Activated CD8-positive, alpha-beta T cell treated with anti-CD3 and anti-CD28 coated beads for 36 hours (primary cell): ENCODE results near the gene SNRPD2. TPM values are rescaled to one million over a fixed set of nuclear protein-coding genes. Genes with fewer than 3 reads are reported as not detected.
"Not testable (repeated sequence)": the region's sequence is repeated elsewhere in the genome, so short reads cannot be mapped to it uniquely, and the experiment has no call there.

ENCODE experiments used
- ATAC-seq: fragments of 200-7000 bp; cut with Tn5 transposase; one replicate; pipeline ENCODE4 v1.10.0; 2021; ENCODE audit warnings: mild to moderate bottlenecking, moderate library complexity
- CTCF ChIA-PET: fragments of 350-600 bp; sonication (Branson Sonifier 250); formaldehyde crosslinking; loops from one replicate; lab custom pipeline; 2021; ENCODE audit warnings: antibody characterized with exemption; lab: Charles Lee
- POLR2A ChIA-PET: fragments of 350-600 bp; sonication (Branson Sonifier 250); formaldehyde crosslinking; loops from one replicate; lab custom pipeline; 2021; ENCODE audit warnings: antibody characterized with exemption; lab: Charles Lee
- DNase-seq: peaks from one replicate; pipeline ENCODE4 v3.0.0-alpha.2; 2020
- H3K27ac Mint-ChIP-seq: one replicate; pipeline ENCODE4 v1.8.0; 2021; ENCODE audit warnings: mild to moderate bottlenecking, mixed read lengths
- H3K27me3 Mint-ChIP-seq: one replicate; pipeline ENCODE4 v1.8.0; 2021; ENCODE audit warnings: mixed read lengths
- H3K36me3 Mint-ChIP-seq: one replicate; pipeline ENCODE4 v1.8.0; 2021; ENCODE audit warnings: low read depth, mixed read lengths
- H3K4me1 Mint-ChIP-seq: one replicate; pipeline ENCODE4 v1.8.0; 2021; ENCODE audit warnings: low read depth, mixed read lengths
- H3K4me3 Mint-ChIP-seq: one replicate; pipeline ENCODE4 v1.8.0; 2021; ENCODE audit warnings: mild to moderate bottlenecking, moderate library complexity, mixed read lengths
- H3K9me3 Mint-ChIP-seq: one replicate; pipeline ENCODE4 v1.8.0; 2021; ENCODE audit warnings: mixed read lengths
- CTCF ChIP-seq: fragments of 200-600 bp; IDR thresholded peaks from one replicate; pipeline ENCODE4 v1.8.0; 2022; ENCODE audit warnings: antibody characterized with exemption, mild to moderate bottlenecking
- intact Hi-C: fragments of 100-400 bp; cut with micrococcal nuclease; formaldehyde crosslinking; loops from one replicate; pipeline ENCODE4 v1.10.0; 2022
- total RNA-seq, 2 experiments: library from RNA; stranded (reverse); gene quantifications; one replicate each; pipeline ENCODE4 v1.2.3, GENCODE V29; 2021

SNRPD2 gene
- total RNA-seq, 2 experiments from 2014 or later, result 918 to 967 TPM

GRCh38 chr19:45701676-45702075 is 9.9 kb upstream of the SNRPD2 start:
- no peak for DNase-seq
- Mint-ChIP-seq H3K27me3 (no peaks in the 10 kb centered on the region), H3K27ac (no peak overlapping the region), H3K4me3 (no peak overlapping the region), H3K36me3 (peaks cover 38% of the 10 kb centered on the region), H3K9me3 (no peaks in the 10 kb centered on the region), H3K4me1 (peaks cover 7% of the 10 kb centered on the region)
- intact Hi-C loops, result no loop called here
- CTCF ChIA-PET, result interaction anchor here (0.8 to 2.1 kb wide), 3 partner anchors 9 to 14 kb away, joined by 3 to 16 read pairs (median 3); partner anchors contain the start of genes QPCTL and SNRPD2
- ATAC-seq, result no peak
- TF ChIP-seq CTCF, result no peak
- POLR2A ChIA-PET, result interaction anchor here (1.4 to 3.9 kb wide), 2 partner anchors 9 to 15 kb away, joined by 3 to 21 read pairs; partner anchors contain the start of genes QPCTL and SNRPD2

DNA sequence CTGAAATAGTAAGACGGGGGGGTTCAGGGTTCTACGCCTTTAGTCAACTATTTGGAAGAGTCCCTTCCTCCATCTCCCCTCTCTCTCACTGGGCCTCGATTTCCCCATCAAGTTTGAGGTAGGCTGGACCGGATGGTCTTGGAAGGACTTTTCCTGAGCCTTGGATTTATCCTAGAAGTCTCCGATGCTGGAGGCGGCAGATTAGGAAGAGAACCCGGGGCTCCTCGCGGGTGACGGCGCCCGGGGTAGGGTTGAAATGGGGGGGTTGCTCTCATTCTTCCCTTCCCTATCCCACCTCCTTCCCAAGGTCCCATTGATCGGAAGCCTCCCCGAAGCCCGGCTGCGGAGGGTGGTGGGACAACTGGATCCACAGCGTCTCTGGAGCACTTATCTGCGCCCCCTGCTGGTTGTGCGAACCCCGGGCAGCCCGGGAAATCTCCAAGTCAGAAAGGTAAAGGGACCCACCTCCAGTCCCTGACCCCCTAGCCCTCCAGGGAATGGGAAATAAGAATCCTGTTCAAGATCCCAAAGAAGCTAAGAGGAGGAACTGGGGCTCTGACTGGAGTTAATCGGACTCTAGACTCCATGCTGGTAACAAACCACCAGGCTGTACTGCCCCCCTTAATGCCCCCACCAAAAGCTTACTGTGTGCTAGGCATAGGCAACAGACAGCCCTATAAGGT is 1.5 kb upstream of the SNRPD2 start:
- CTCF ChIA-PET, result interaction anchor here (0.6 to 7.7 kb wide), 42 partner anchors 9 to 254 kb away, joined by 3 to 101 read pairs (median 4); partner anchors contain the start of genes GIPR, OPA3 and SIX5
- no peaks in the 10 kb centered on the region for H3K27me3 Mint-ChIP-seq
- peaks cover 57% of the 10 kb centered on the region for H3K36me3 Mint-ChIP-seq
- peak; percentile 91 for TF ChIP-seq CTCF
- peak overlapping the region; percentile 100 for H3K27ac Mint-ChIP-seq
- POLR2A ChIA-PET, result interaction anchor here (0.6 to 4.7 kb wide), 22 partner anchors 9 to 194 kb away, joined by 3 to 40 read pairs (median 4); no protein-coding TSS in a partner anchor
- DNase-seq (peak; percentile 89), ATAC-seq (no peak)
- H3K4me3 Mint-ChIP-seq, result peak overlapping the region; percentile 99
- peaks cover 31% of the 10 kb centered on the region for H3K4me1 Mint-ChIP-seq
- no peaks in the 10 kb centered on the region for H3K9me3 Mint-ChIP-seq
- intact Hi-C loops, result no loop called here

GRCh38 chr19:45692187-45693105 is 693 bp upstream of the SNRPD2 start, which contains the start of gene QPCTL:
Gene QPCTL (plus strand): TSS chr19:45692666. CDS start chr19:45692704, 38 bp downstream.
- Mint-ChIP-seq H3K4me1 (peaks cover 27% of the 10 kb centered on the region), H3K9me3 (no peaks in the 10 kb centered on the region), H3K27me3 (no peaks in the 10 kb centered on the region), H3K4me3 (peak within 1 kb of the TSS; percentile 99), H3K27ac (peak within 1 kb of the TSS; percentile 100), H3K36me3 (peaks cover 60% of the 10 kb centered on the region)
- DNase-seq, result peak; percentile 99
- POLR2A ChIA-PET, result interaction anchor here (0.6 to 4.7 kb wide), 33 partner anchors 8 to 324 kb away, joined by 3 to 40 read pairs (median 3); partner anchors contain the start of gene OPA3
- CTCF ChIA-PET, result interaction anchor here (0.6 to 7.7 kb wide), 31 partner anchors 10 to 253 kb away, joined by 3 to 101 read pairs (median 4); partner anchors contain the start of genes GIPR, OPA3 and SIX5
- intact Hi-C loops, result no loop called here
- no peak for TF ChIP-seq CTCF
- peak; percentile 91 for ATAC-seq

DNA sequence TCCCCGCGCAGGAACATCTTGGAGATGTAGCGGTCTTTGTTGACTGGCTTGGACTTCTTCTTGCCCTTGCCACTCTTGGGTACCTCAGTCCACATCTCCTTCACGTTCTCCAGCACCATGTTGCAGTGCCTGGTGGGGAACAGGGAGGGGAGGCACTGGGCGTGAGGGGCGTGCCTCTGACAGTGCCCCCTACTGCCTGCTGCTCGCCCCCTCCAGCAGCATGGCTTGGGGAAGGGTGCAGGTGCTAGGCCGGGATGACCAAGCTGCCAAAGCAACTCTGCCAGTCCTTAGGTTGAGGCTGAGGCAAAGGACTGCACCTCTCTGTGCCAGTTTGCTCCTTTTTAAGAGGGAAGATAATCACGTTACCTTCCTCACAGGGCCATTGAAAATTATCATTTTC is 4.2 kb downstream of the SNRPD2 start:
- H3K9me3 Mint-ChIP-seq, result no peaks in the 10 kb centered on the region
- intact Hi-C loops, result no loop called here
- no peaks in the 10 kb centered on the region for H3K27me3 Mint-ChIP-seq
- DNase-seq (no peak), ATAC-seq (no peak)
- POLR2A ChIA-PET, result interaction anchor here (1.1 to 2.4 kb wide), 3 partner anchors 11 to 209 kb away, joined by 3 to 7 read pairs (median 6); no protein-coding TSS in a partner anchor
- H3K4me1 Mint-ChIP-seq, result peaks cover 17% of the 10 kb centered on the region
- TF ChIP-seq CTCF, result no peak
- no peak overlapping the region for H3K27ac Mint-ChIP-seq
- H3K36me3 Mint-ChIP-seq, result peaks cover 45% of the 10 kb centered on the region
- CTCF ChIA-PET, result interaction anchor here (7.7 kb wide), 1 partner anchor 7 kb away, joined by 101 read pairs; no protein-coding TSS in a partner anchor
- no peak overlapping the region for H3K4me3 Mint-ChIP-seq

- H3K4me1 Mint-ChIP-seq, result peaks cover 15% of the 10 kb centered on the region
- H3K27ac Mint-ChIP-seq, H3K4me3 Mint-ChIP-seq, DNase-seq, intact Hi-C loops, ATAC-seq, H3K27me3 Mint-ChIP-seq, H3K9me3 Mint-ChIP-seq: not testable (repeated sequence)
- peaks cover 39% of the 10 kb centered on the region for H3K36me3 Mint-ChIP-seq
- ChIA-PET CTCF (interaction anchor here (0.8 to 1.3 kb wide), 3 partner anchors 17 to 205 kb away, joined by 3 to 4 read pairs (median 3); partner anchors contain the start of gene GIPR), POLR2A (interaction anchor here (0.6 to 1.1 kb wide), 3 partner anchors 13 to 43 kb away, joined by 3 read pairs; no protein-coding TSS in a partner anchor)
Measured at GRCh38 chr19:45685045-45685444, 6.7 kb downstream of the SNRPD2 start.
